GM12878 (cell line): Measurements from ENCODE around the gene KHDRBS1. TPM values are rescaled to one million over a fixed set of nuclear protein-coding genes. Genes with fewer than 3 reads are reported as not detected.
"Not testable (repeated sequence)": the region's sequence is repeated elsewhere in the genome, so short reads cannot be mapped to it uniquely, and the experiment has no call there.

Source experiments
- ATAC-seq: fragments of 200-7000 bp; cut with Tn5 transposase; 3 replicates; pipeline ENCODE4 v1.9.1; 2020; ENCODE audit warnings: mild to moderate bottlenecking, moderate library complexity
- BruUV-seq: library from RNA; stranded (reverse); fragments of 400-500 nt; replicated peaks from 2 replicates; lab custom pipeline; 2021; lab: Mats Ljungman, UMichigan
- CTCF ChIA-PET: fragments of 300-600 bp; sonication (Branson Sonifier 250); formaldehyde crosslinking; extraction: SDS; loops from one replicate; lab custom pipeline; 2021; ENCODE audit warnings: inconsistent platforms; lab: Yijun Ruan, JAX
- POLR2A ChIA-PET: fragments of 350-600 bp; formaldehyde crosslinking; extraction: SDS; loops from one replicate; lab custom pipeline; 2021; ENCODE audit warnings: inconsistent platforms; lab: Charles Lee
- RAD21 ChIA-PET: fragments of 300-600 bp; sonication (Branson Sonifier 250); formaldehyde crosslinking; loops from one replicate; lab custom pipeline; 2023; ENCODE audit warnings: antibody characterized with exemption; ENCODE audit not compliant: unreplicated experiment; lab: Charles Lee
- SMC1A ChIA-PET: fragments of 300-600 bp; sonication (Branson Sonifier 250); formaldehyde crosslinking; loops from one replicate; lab custom pipeline; 2023; ENCODE audit not compliant: unreplicated experiment, uncharacterized antibody; lab: Charles Lee
- DNase-seq: peaks from one replicate; pipeline ENCODE4 v3.0.0-alpha.2; 2011; ENCODE audit warnings: low read depth, low spot score
- FAIRE-seq: peaks from 3 replicates; lab custom pipeline; 2011; peaks lifted over from hg19 to GRCh38; lab: Jason Lieb, UNC
- H2AFZ ChIP-seq: 2 replicates; pipeline ENCODE4 v1.6.0; 2011; ENCODE audit warnings: low read depth, low read length, control low read depth; ENCODE audit not compliant: control insufficient read depth
- H3K27ac ChIP-seq: 2 replicates; pipeline ENCODE4 v1.5.1; 2011; ENCODE audit warnings: control low read depth; ENCODE audit not compliant: control insufficient read depth, insufficient read depth
- H3K27me3 ChIP-seq, 2 experiments: replicated peaks in 1 of 2; 2 replicates each; pipeline versions ENCODE4 v1.6.0 to v1.6.1; 2011; ENCODE audit warnings: low read length in 1 of 2; ENCODE audit not compliant: control insufficient read depth in 2 of 2, insufficient read depth in 2 of 2
- H3K36me3 ChIP-seq, 2 experiments: 2 replicates each; pipeline ENCODE4 v1.5.1; 2011; ENCODE audit warnings: low read length in 1 of 2; ENCODE audit not compliant: control insufficient read depth in 2 of 2, insufficient read depth in 2 of 2
- H3K4me1 ChIP-seq: 2 replicates; pipeline ENCODE4 v1.6.1; 2011; ENCODE audit warnings: mild to moderate bottlenecking, low read length, moderate library complexity, mixed read lengths; ENCODE audit not compliant: control insufficient read depth, insufficient read depth
- H3K4me2 ChIP-seq: 2 replicates; pipeline ENCODE4 v1.6.0; 2011; ENCODE audit warnings: control low read depth; ENCODE audit not compliant: control insufficient read depth, insufficient read depth
- H3K4me3 ChIP-seq: fragments of 200-600 bp; sonication (generic); 2 replicates; pipeline ENCODE4 v1.5.1; 2016
- H3K79me2 ChIP-seq: 2 replicates; pipeline ENCODE4 v1.6.0; 2011; ENCODE audit warnings: low read length; ENCODE audit not compliant: control insufficient read depth, insufficient read depth
- H3K9ac ChIP-seq: 2 replicates; pipeline ENCODE4 v1.8.0; 2011; ENCODE audit warnings: low read length, control low read depth, mixed read lengths; ENCODE audit not compliant: control insufficient read depth, insufficient read depth
- H3K9me3 ChIP-seq: replicated peaks from 3 replicates; pipeline ENCODE4 v1.5.1; 2011; ENCODE audit warnings: mild to moderate bottlenecking, low read length; ENCODE audit not compliant: control insufficient read depth, insufficient read depth
- H4K20me1 ChIP-seq: 2 replicates; pipeline ENCODE4 v1.6.0; 2011; ENCODE audit not compliant: control insufficient read depth, insufficient read depth
- BCL3 ChIP-seq: IDR thresholded peaks from 2 replicates; pipeline ENCODE4 v1.6.1; 2011; ENCODE audit warnings: borderline replicate concordance, low read depth, mild to moderate bottlenecking, moderate library complexity, low read length; ENCODE audit not compliant: insufficient read depth, poor library complexity, severe bottlenecking
- POLR2AphosphoS2 ChIP-seq: IDR thresholded peaks from 2 replicates; pipeline ENCODE4 v1.6.1; 2011; ENCODE audit warnings: low read depth, mild to moderate bottlenecking, low read length, improper control_type of control experiment, moderate library complexity
- WGBS: methylation state at CpG from one replicate; pipeline ENCODE4 v1.1.6; 2016; ENCODE audit warnings: low lambda C conversion rate; ENCODE audit not compliant: insufficient replicate concordance, insufficient coverage; ENCODE audit errors: missing lambda C conversion rate; 5-methylcytosine and 5-hydroxymethylcytosine counted together
- in situ Hi-C: fragments of 300-500 bp; cut with MboI; formaldehyde crosslinking; loops from 9 replicates; pipeline ENCODE4 v1.14.3; 2018; ENCODE audit warnings: mixed read lengths
- intact Hi-C: fragments of 100-400 bp; cut with micrococcal nuclease; formaldehyde crosslinking; loops from one replicate; pipeline ENCODE4 v1.14.2; 2022; ENCODE audit not compliant: unreplicated experiment
- polyA plus RNA-seq, 11 experiments: library from polyadenylated mRNA; depleted of rRNA in 4 of 11; unstranded in 6 of 11; stranded (reverse) in 5 of 11; fragments of >200 nt; fragmentation: Nextera tagmentation in 4 of 11; fragmentation: Illumina TruSeq in 1 of 11; extraction: Ambion mirVana in 4 of 11; extraction: Trizol in 1 of 11; gene quantifications; 1 replicate in 1 of 11; 2 replicates in 10 of 11; pipeline versions ENCODE4 v1.2.1 to v1.2.3, GENCODE V29; 2011 to 2016; ENCODE audit warnings: inconsistent platforms in 2 of 11, missing spikeins in 2 of 11, low read depth in 1 of 11
- total RNA-seq, 4 experiments: library from RNA; depleted of rRNA in 3 of 4; stranded (reverse); fragments of >200 nt in 3 of 4; fragmentation: Illumina TruSeq in 1 of 4; extraction: Trizol in 1 of 4; gene quantifications; 2 replicates each; pipeline versions ENCODE4 v1.2.1 to v1.2.3, GENCODE V29; 2013 to 2021

KHDRBS1 gene
- total and polyA plus RNA-seq, 10 of the 15 experiments (the other 5 are each of a cell fraction or from before 2014, with no cell fraction given): 42.5 to 204 (median 96.0) TPM

- BruUV-seq, H3K4me3 ChIP-seq, H2AFZ ChIP-seq, ATAC-seq, H3K79me2 ChIP-seq, H4K20me1 ChIP-seq, H3K4me1 ChIP-seq, H3K27ac ChIP-seq, DNase-seq, in situ Hi-C loops, H3K9me3 ChIP-seq, H3K27me3 ChIP-seq, H3K36me3 ChIP-seq, FAIRE-seq, H3K4me2 ChIP-seq, H3K9ac ChIP-seq: not testable (repeated sequence)
- TF ChIP-seq BCL3: peak; percentile 13
- TF ChIP-seq POLR2AphosphoS2: 0 out of 2 replicates have a peak, but pooled peaks have one; percentile 21
- 67% methylated on average over 20 of the region's 21 CpGs for WGBS
- intact Hi-C loops: loop anchor here (10.0 kb wide), 1 partner anchor 401 kb away; no protein-coding TSS in a partner anchor
- CTCF ChIA-PET: interaction anchor here (0.9 to 1.5 kb wide), 4 partner anchors 16 to 127 kb away, joined by 3 to 6 read pairs (median 4); partner anchors contain the start of gene KPNA6
- SMC1A ChIA-PET: interaction anchor here (1.9 kb wide), 1 partner anchor 21 kb away, joined by 4 read pairs; no protein-coding TSS in a partner anchor
- POLR2A ChIA-PET: interaction anchor here (0.7 to 0.9 kb wide), 4 partner anchors 10 to 161 kb away, joined by 3 to 6 read pairs (median 4); no protein-coding TSS in a partner anchor
- RAD21 ChIA-PET: interaction anchor here (0.9 kb wide), 1 partner anchor 46 kb away, joined by 4 read pairs; no protein-coding TSS in a partner anchor
These were observed 52.2 kb downstream of the KHDRBS1 start for GRCh38 chr1:32065613-32066488.
